Measurements from ENCODE around the gene SYT17.

Gene SYT17

DNA sequence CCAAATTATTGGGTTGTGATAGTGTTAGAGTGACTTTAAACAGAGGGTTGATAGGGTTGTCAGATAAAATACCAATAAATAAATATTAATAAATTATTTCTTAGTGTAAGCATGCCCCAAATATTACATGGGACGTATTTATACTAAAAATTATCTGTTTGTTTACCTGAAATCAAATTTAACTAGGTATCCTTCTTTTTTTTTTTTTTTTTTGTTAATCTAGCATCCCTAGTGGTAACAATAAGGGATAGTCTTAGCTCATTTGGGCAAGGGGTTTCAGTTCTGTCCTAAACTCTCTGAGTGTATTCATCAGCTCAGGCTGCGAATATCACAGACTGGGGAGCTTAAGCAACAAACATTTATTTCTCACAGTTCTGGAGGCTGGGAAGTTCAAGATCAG is 118.8 kb downstream of the SYT17 start:
- no peak for DNase-seq (ENCODE audit: insufficient read length, low spot score)
- no peak for TF ChIP-seq CTCF (IDR thresholded peaks at IDR 0.05; ENCODE audit: insufficient read depth, missing control alignments)
- FAIRE-seq = no peak

- FAIRE-seq (no peak), DNase-seq (ENCODE audit: insufficient read length, low spot score) (no peak)
- no peak for TF ChIP-seq CTCF (IDR thresholded peaks at IDR 0.05; ENCODE audit: insufficient read depth, missing control alignments)
Measured at GRCh38 chr16:19287241-19287640, 119.2 kb downstream of the SYT17 start.

- TF ChIP-seq CTCF (IDR thresholded peaks at IDR 0.05; ENCODE audit: insufficient read depth, missing control alignments) = no peak
- no peak for DNase-seq (ENCODE audit: insufficient read length, low spot score)
- FAIRE-seq = no peak
Measured at GRCh38 chr16:19288872-19289799, 121.1 kb downstream of the SYT17 start.

DNA sequence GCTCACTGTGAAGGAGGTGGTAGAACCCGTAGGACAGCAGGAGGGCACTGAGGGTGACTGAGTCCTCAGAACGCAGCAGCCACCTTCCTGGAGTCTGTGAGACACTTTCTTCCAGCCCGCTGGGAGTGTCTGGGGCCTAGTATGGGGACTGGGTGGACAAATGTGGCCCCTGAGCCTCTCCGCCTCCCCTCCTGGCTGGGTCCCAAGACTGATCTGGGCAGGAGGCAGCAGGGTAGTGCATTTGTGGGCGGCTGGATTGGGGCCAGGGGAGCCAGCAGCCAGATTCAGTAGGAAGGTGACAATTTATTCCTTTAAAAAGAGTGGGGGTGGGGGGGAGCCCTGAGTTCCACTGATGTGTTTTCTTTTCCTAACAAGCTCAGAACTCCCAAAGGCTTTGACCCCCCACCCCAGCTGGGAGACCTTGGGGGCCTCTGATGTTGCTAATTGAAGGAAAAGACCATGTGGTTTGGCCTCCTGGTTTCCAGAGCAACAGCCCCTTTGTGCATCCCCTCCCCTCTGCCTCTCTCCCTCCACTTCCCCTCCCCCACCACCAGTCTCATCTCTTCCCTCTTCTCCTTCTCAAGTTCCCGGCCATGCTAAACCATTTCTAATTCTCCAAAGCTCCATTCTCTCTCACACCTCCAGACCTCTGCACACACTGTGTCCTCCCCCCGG is 121.9 kb downstream of the SYT17 start:
- FAIRE-seq (no peak), DNase-seq (ENCODE audit: insufficient read length, low spot score) (no peak)
- TF ChIP-seq CTCF (IDR thresholded peaks at IDR 0.05; ENCODE audit: insufficient read depth, missing control alignments) = no peak

GRCh38 chr16:19290860-19291259 is 122.8 kb downstream of the SYT17 start:
- no peak for DNase-seq (ENCODE audit: insufficient read length, low spot score)
- TF ChIP-seq CTCF (IDR thresholded peaks at IDR 0.05; ENCODE audit: insufficient read depth, missing control alignments) = no peak
- no peak for FAIRE-seq

DNA sequence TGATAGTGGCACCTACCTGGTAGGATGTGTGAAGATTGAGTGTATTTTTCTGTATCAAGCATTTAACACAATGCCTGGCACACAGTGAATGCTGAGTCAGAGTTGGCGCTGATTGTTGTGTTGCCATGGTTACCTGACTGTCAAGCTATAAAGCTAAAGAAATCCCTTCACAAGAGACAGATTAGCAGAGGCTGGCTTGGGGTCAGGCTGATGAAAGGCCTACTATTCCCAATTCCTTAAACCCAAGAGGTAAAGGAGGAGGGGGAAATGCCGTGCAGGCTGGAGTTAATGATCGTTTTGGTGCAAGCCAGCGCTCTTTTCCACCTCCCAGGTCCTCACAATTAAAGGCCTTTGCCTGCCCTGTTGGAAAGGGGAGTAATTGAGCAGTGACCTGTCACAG is 123.4 kb downstream of the SYT17 start:
- TF ChIP-seq CTCF (IDR thresholded peaks at IDR 0.05; ENCODE audit: insufficient read depth, missing control alignments) = no peak
- no peak for FAIRE-seq
- DNase-seq (ENCODE audit: insufficient read length, low spot score) = no peak

DNA sequence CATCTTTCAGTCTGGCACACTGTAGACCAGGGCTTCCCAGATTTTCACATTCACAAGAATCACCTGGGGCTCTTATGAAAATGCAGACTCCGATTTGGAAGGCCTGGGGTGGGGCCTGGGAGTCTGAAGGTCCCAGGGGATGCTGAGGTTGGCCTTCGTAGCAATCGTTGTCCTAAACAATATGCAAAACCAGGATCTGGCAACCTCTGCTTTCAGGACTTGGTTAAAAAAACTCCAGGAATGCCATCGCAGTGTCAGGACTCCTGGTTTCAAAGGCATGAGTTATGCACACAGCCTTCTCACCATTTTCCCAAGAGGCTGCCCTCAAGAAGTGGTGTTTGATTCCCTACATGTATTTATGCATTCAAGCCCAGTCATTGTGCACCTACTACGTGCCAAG is 124.1 kb downstream of the SYT17 start:
- DNase-seq (ENCODE audit: insufficient read length, low spot score) = no peak
- no peak for TF ChIP-seq CTCF (IDR thresholded peaks at IDR 0.05; ENCODE audit: insufficient read depth, missing control alignments)
- no peak for FAIRE-seq
